ENCODE measurements around the gene STRAP. TPM values are rescaled to one million over a fixed set of nuclear protein-coding genes. Genes with fewer than 3 reads are reported as not detected.

The STRAP gene
- total and polyA plus RNA-seq, 2 donors (not counting 3 experiments of a cell fraction or from before 2014, with no cell fraction given): 76.9 to 138 TPM

- H4K20me1 ChIP-seq (replicated peaks; ENCODE audit: control insufficient read depth, extremely low read depth, insufficient read depth, low read length): no peaks in the 10 kb centered on the region
- peaks cover 25% of the 10 kb centered on the region for H3K79me2 ChIP-seq (ENCODE audit: control insufficient read depth, insufficient read depth, low read length)
- ChIA-PET CTCF (interaction anchor here (1.3 to 1.7 kb wide), 3 partner anchors 10 to 39 kb away, joined by 3 to 5 read pairs (median 3); partner anchors contain the start of gene DERA), POLR2A (no interaction called here)
- no peak for TF ChIP-seq POLR2A (IDR thresholded peaks at IDR 0.05; ENCODE audit: low read depth, low read length)
- TF ChIP-seq MAX (IDR thresholded peaks at IDR 0.05; ENCODE audit: insufficient read depth, insufficient read length): no peak
- no peak for TF ChIP-seq MYC (IDR thresholded peaks at IDR 0.05; ENCODE audit: low read depth, low read length)
- no peak for TF ChIP-seq FOS (IDR thresholded peaks at IDR 0.05; ENCODE audit: borderline replicate concordance, insufficient read depth, low read length)
- no peak for TF ChIP-seq JUN (IDR thresholded peaks at IDR 0.05; ENCODE audit: borderline replicate concordance, insufficient read depth, insufficient read length, low read depth)
- no peak for TF ChIP-seq EZH2 (IDR thresholded peaks at IDR 0.05; ENCODE audit: borderline replicate concordance, low read depth, low read length, severe bottlenecking)
- no peak for TF ChIP-seq CTCF (IDR thresholded peaks at IDR 0.05; ENCODE audit: extremely low read depth in 1 of 2, insufficient read depth in 1 of 2, low read depth in 1 of 2, low read length in 2 of 2)
- no peak for TF ChIP-seq POLR2AphosphoS5 (IDR thresholded peaks at IDR 0.05; ENCODE audit: insufficient read depth, low read depth, low read length)
- no peak for TF ChIP-seq GATA2 (IDR thresholded peaks at IDR 0.05; ENCODE audit: insufficient read depth, insufficient read length, low read depth, low read length)
- H3K4me3 ChIP-seq (replicated peaks in 1 of 3; ENCODE audit: insufficient read depth in 1 of 3, low read depth in 1 of 3, low read length in 3 of 3): no peak overlapping the region
- DNase-seq (ENCODE audit: low read depth, low spot score): no peak
- H3K27me3 ChIP-seq (ENCODE audit: control insufficient read depth in 2 of 2, insufficient read depth in 2 of 2, low read length in 2 of 2): no peaks in the 10 kb centered on the region
- H3K4me1 ChIP-seq (ENCODE audit: control insufficient read depth, extremely low read depth, insufficient read depth, low read length): no peaks in the 10 kb centered on the region
- H3K36me3 ChIP-seq (ENCODE audit: control insufficient read depth in 2 of 2, extremely low read depth in 1 of 2, insufficient read depth in 2 of 2, low read length in 2 of 2): no peaks in the 10 kb centered on the region
- BruUV-seq (replicated peaks): no TSS peak
- dilution Hi-C loops (cut with MboI; ENCODE audit: extremely low pct_ligation_motif_present, low sequenced_read_pairs) (no loop called here), intact Hi-C loops (cut with micrococcal nuclease) (no loop called here)
- no peaks in the 10 kb centered on the region for H3K9me3 ChIP-seq (replicated peaks; ENCODE audit: control insufficient read depth, insufficient read depth, low read length)
- H3K27ac ChIP-seq (ENCODE audit: insufficient read depth, low read depth, low read length): no peak overlapping the region
- H3K4me2 ChIP-seq (ENCODE audit: insufficient read depth, low read length): no peak overlapping the region
- no peak for FAIRE-seq
- no peak overlapping the region for H2AFZ ChIP-seq (ENCODE audit: low read depth, low read length)
- H3K9me1 ChIP-seq (replicated peaks; ENCODE audit: control insufficient read depth, extremely low read depth, insufficient read depth, low read length): no peaks in the 10 kb centered on the region
- H3K9ac ChIP-seq (replicated peaks; ENCODE audit: extremely low read depth, insufficient read depth, low read length): no peak overlapping the region
Observed at GRCh38 chr12:15937902-15938301, 55.7 kb downstream of the STRAP start.

Data from endothelial cell of umbilical vein (primary cell).